IMR-90 (cell line): ENCODE data around the gene SERPINA3. TPM values are rescaled to one million over a fixed set of nuclear protein-coding genes. Genes with fewer than 3 reads are reported as not detected.

ENCODE experiments used
- ATAC-seq: fragments of 200-7000 bp; cut with Tn5 transposase; 2 replicates; pipeline ENCODE4 v1.9.1; 2020; ENCODE audit warnings: low read depth, mild to moderate bottlenecking, moderate library complexity
- BruUV-seq: library from RNA; stranded (reverse); fragments of 400-500 nt; replicated peaks from 2 replicates; lab custom pipeline; 2021; lab: Mats Ljungman, UMichigan
- CTCF ChIA-PET: fragments of 300-600 bp; formaldehyde crosslinking; extraction: SDS; loops from one replicate; lab custom pipeline; 2021; ENCODE audit warnings: antibody characterized with exemption; lab: Yijun Ruan, JAX
- POLR2A ChIA-PET: fragments of 300-600 bp; sonication (Branson Sonifier 250); formaldehyde crosslinking; loops from one replicate; lab custom pipeline; 2022; ENCODE audit warnings: antibody characterized with exemption; ENCODE audit not compliant: unreplicated experiment; lab: Charles Lee
- DNase-seq: peaks from one replicate; pipeline ENCODE4 v3.0.0; 2013
- H2AFZ ChIP-seq: replicated peaks from 2 replicates; pipeline ENCODE3; 2013; ENCODE audit warnings: low read length, mild to moderate bottlenecking; ENCODE audit not compliant: poor library complexity
- H2AK5ac ChIP-seq: 2 replicates; pipeline ENCODE4 v1.6.1; 2013; ENCODE audit warnings: low read depth, low read length, inconsistent platforms
- H2AK9ac ChIP-seq: replicated peaks from 2 replicates; pipeline ENCODE3; 2013; ENCODE audit warnings: mild to moderate bottlenecking, low read depth, low read length, moderate library complexity; ENCODE audit not compliant: poor library complexity
- H2BK120ac ChIP-seq: 2 replicates; pipeline ENCODE4 v1.6.1; 2013; ENCODE audit warnings: low read depth, low read length, inconsistent platforms
- H2BK15ac ChIP-seq: 3 replicates; pipeline ENCODE4 v1.6.1; 2013; ENCODE audit warnings: low read depth, low read length, inconsistent platforms
- H2BK20ac ChIP-seq: 2 replicates; pipeline ENCODE4 v1.6.1; 2013; ENCODE audit warnings: low read depth, mild to moderate bottlenecking, inconsistent platforms, low read length, moderate library complexity
- H2BK5ac ChIP-seq: 2 replicates; pipeline ENCODE4 v1.6.1; 2013; ENCODE audit warnings: mild to moderate bottlenecking, low read depth, low read length, inconsistent platforms; ENCODE audit not compliant: poor library complexity, severe bottlenecking
- H3K14ac ChIP-seq: replicated peaks from 2 replicates; pipeline ENCODE4 v1.6.1; 2013; ENCODE audit warnings: low read depth, low read length, inconsistent platforms
- H3K18ac ChIP-seq: 2 replicates; pipeline ENCODE4 v1.6.1; 2013; ENCODE audit warnings: low read depth, low read length, control low read depth
- H3K23ac ChIP-seq: 2 replicates; pipeline ENCODE4 v1.6.1; 2013; ENCODE audit warnings: low read depth, low read length, inconsistent platforms
- H3K27ac ChIP-seq: 2 replicates; pipeline ENCODE4 v1.5.1; 2013; ENCODE audit warnings: mild to moderate bottlenecking, control low read depth, low read length; ENCODE audit not compliant: insufficient read depth
- H3K27me3 ChIP-seq: 2 replicates; pipeline ENCODE4 v1.6.1; 2013; ENCODE audit warnings: low read length; ENCODE audit not compliant: control insufficient read depth, insufficient read depth
- H3K36me3 ChIP-seq: 2 replicates; pipeline ENCODE4 v1.6.1; 2013; ENCODE audit warnings: low read length, mixed read lengths; ENCODE audit not compliant: control insufficient read depth, insufficient read depth
- H3K4ac ChIP-seq: 2 replicates; pipeline ENCODE4 v1.6.1; 2013; ENCODE audit warnings: low read depth, low read length, inconsistent platforms
- H3K4me1 ChIP-seq: 2 replicates; pipeline ENCODE4 v1.6.1; 2013; ENCODE audit warnings: low read length, mixed read lengths; ENCODE audit not compliant: control insufficient read depth, insufficient read depth
- H3K4me2 ChIP-seq: 2 replicates; pipeline ENCODE4 v1.6.1; 2013; ENCODE audit warnings: low read depth, mild to moderate bottlenecking, control low read depth, low read length, moderate library complexity
- H3K4me3 ChIP-seq: 2 replicates; pipeline ENCODE4 v1.5.1; 2013; ENCODE audit warnings: low read depth, mild to moderate bottlenecking, control low read depth, low read length, moderate library complexity; ENCODE audit not compliant: insufficient read depth
- H3K56ac ChIP-seq: 2 replicates; pipeline ENCODE4 v1.6.1; 2013; ENCODE audit warnings: low read length, inconsistent platforms; ENCODE audit not compliant: insufficient read depth; ENCODE audit errors: extremely low read depth
- H3K79me1 ChIP-seq, 2 experiments: 2 replicates each; pipeline ENCODE4 v1.6.1; 2013; ENCODE audit warnings: low read length in 2 of 2, inconsistent platforms in 1 of 2, low read depth in 1 of 2
- H3K9ac ChIP-seq: 2 replicates; pipeline ENCODE4 v1.6.1; 2013; ENCODE audit warnings: low read depth, low read length, control low read depth
- H3K9me1 ChIP-seq: 2 replicates; pipeline ENCODE4 v1.6.1; 2013; ENCODE audit warnings: low read length, inconsistent platforms; ENCODE audit not compliant: insufficient read depth
- H3K9me3 ChIP-seq: 2 replicates; pipeline ENCODE4 v1.6.1; 2013; ENCODE audit warnings: low read length; ENCODE audit not compliant: control insufficient read depth, insufficient read depth
- H4K20me1 ChIP-seq: 2 replicates; pipeline ENCODE4 v1.6.1; 2013; ENCODE audit warnings: low read length, inconsistent platforms; ENCODE audit not compliant: insufficient read depth
- H4K5ac ChIP-seq: 2 replicates; pipeline ENCODE4 v1.6.1; 2013; ENCODE audit warnings: mild to moderate bottlenecking, low read depth, low read length, control low read depth
- H4K8ac ChIP-seq, 2 experiments: 2 replicates each; pipeline ENCODE4 v1.6.1; 2013; ENCODE audit warnings: low read depth in 2 of 2, low read length in 2 of 2, control low read depth in 1 of 2, inconsistent platforms in 1 of 2
- H4K91ac ChIP-seq: 2 replicates; pipeline ENCODE4 v1.6.1; 2013; ENCODE audit warnings: low read depth, low read length, inconsistent platforms; ENCODE audit not compliant: insufficient read depth
- BHLHE40 ChIP-seq: fragments of 150-350 bp; IDR thresholded peaks from 2 replicates; pipeline ENCODE4 v1.6.1; 2016; ENCODE audit warnings: mild to moderate bottlenecking, low read depth, low read length
- CEBPB ChIP-seq: IDR thresholded peaks from 2 replicates; pipeline ENCODE4 v1.6.1; 2012; ENCODE audit warnings: low read depth, low read length, improper control_type of control experiment
- CHD1 ChIP-seq: IDR thresholded peaks from 2 replicates; pipeline ENCODE4 v1.6.1; 2012; ENCODE audit warnings: low read depth, low read length, improper control_type of control experiment
- CTCF ChIP-seq: conservative IDR thresholded peaks from 2 replicates; pipeline ENCODE4 v1.5.1; 2012; ENCODE audit warnings: mild to moderate bottlenecking, low read depth, low read length, improper control_type of control experiment
- ELK1 ChIP-seq: fragments of 150-350 bp; IDR thresholded peaks from 2 replicates; pipeline ENCODE4 v1.6.1; 2016; ENCODE audit warnings: low read depth, mild to moderate bottlenecking, low read length, moderate library complexity, borderline replicate concordance
- FOS ChIP-seq: fragments of 150-350 bp; IDR thresholded peaks from 2 replicates; pipeline ENCODE4 v1.6.1; 2016; ENCODE audit warnings: low read depth, low read length
- MAFK ChIP-seq: IDR thresholded peaks from 2 replicates; pipeline ENCODE4 v1.6.1; 2012; ENCODE audit warnings: low read depth, low read length, improper control_type of control experiment
- MAZ ChIP-seq: IDR thresholded peaks from 2 replicates; pipeline ENCODE4 v1.6.1; 2012; ENCODE audit warnings: low read depth, mild to moderate bottlenecking, low read length, improper control_type of control experiment, moderate library complexity, borderline replicate concordance
- MXI1 ChIP-seq: IDR thresholded peaks from 2 replicates; pipeline ENCODE4 v1.6.1; 2012; ENCODE audit warnings: low read depth, mild to moderate bottlenecking, low read length, moderate library complexity, borderline replicate concordance
- NFE2L2 ChIP-seq: fragments of 150-350 bp; IDR thresholded peaks from 2 replicates; pipeline ENCODE4 v1.6.1; 2016; ENCODE audit warnings: low read depth, mild to moderate bottlenecking, low read length
- POLR2A ChIP-seq: IDR thresholded peaks from 2 replicates; pipeline ENCODE4 v1.6.1; 2012; ENCODE audit warnings: mild to moderate bottlenecking, low read depth, low read length
- RAD21 ChIP-seq: IDR thresholded peaks from 2 replicates; pipeline ENCODE4 v1.6.1; 2012; ENCODE audit warnings: low read length, improper control_type of control experiment
- RCOR1 ChIP-seq: IDR thresholded peaks from 2 replicates; pipeline ENCODE4 v1.6.1; 2012; ENCODE audit warnings: mild to moderate bottlenecking, low read length, improper control_type of control experiment; ENCODE audit not compliant: insufficient replicate concordance
- RFX5 ChIP-seq: IDR thresholded peaks from 2 replicates; pipeline ENCODE4 v1.8.0; 2012; ENCODE audit warnings: low read depth, mild to moderate bottlenecking, low read length, moderate library complexity
- SMC3 ChIP-seq: fragments of 150-350 bp; IDR thresholded peaks from 2 replicates; pipeline ENCODE4 v1.6.1; 2016; ENCODE audit warnings: low read depth, mild to moderate bottlenecking, antibody characterized with exemption, low read length, moderate library complexity
- USF2 ChIP-seq: fragments of 150-350 bp; IDR thresholded peaks from 2 replicates; pipeline ENCODE4 v1.6.1; 2017; ENCODE audit warnings: mild to moderate bottlenecking, antibody characterized with exemption, low read length, low read depth
- WGBS, 2 experiments: methylation state at CpG; one replicate each; pipeline versions ENCODE4 v1.1.5 to v1.1.7; 2013; ENCODE audit warnings: missing lambda C conversion rate in 2 of 2; ENCODE audit not compliant: insufficient read length in 1 of 2; ENCODE audit errors: extremely low coverage in 2 of 2; 5-methylcytosine and 5-hydroxymethylcytosine counted together
- dilution Hi-C: fragments of 300-500 bp; cut with HindIII; formaldehyde crosslinking; loops from one replicate; pipeline ENCODE4 v1.14.3; 2018; ENCODE audit warnings: low sequenced_read_pairs; ENCODE audit not compliant: unreplicated experiment
- in situ Hi-C: fragments of 300-500 bp; cut with MboI; formaldehyde crosslinking; loops from 3 replicates; pipeline ENCODE4 v1.14.3; 2019; ENCODE audit warnings: low sequenced_read_pairs, inconsistent platforms, mixed read lengths
- intact Hi-C: fragments of 100-400 bp; cut with micrococcal nuclease; formaldehyde crosslinking; loops from 2 replicates; pipeline ENCODE4 v1.10.0; 2022
- polyA plus RNA-seq, 3 experiments: library from polyadenylated mRNA; depleted of rRNA; stranded (reverse); fragments of >200 nt; gene quantifications; 2 replicates each; pipeline ENCODE4 v1.2.3, GENCODE V29; 2012; ENCODE audit warnings: low replicate concordance in 1 of 3
- total RNA-seq: library from RNA; depleted of rRNA; stranded (reverse); fragments of >200 nt; gene quantifications from 2 replicates; pipeline ENCODE4 v1.2.3, GENCODE V29; 2012

Gene SERPINA3
- total and polyA plus RNA-seq, 2 of the 4 experiments (the other 2 are of a cell fraction) = 0.36 to 0.48 TPM

GRCh38 chr14:94574336-94574735 lies 37.9 kb upstream of the SERPINA3 start:
- no peak overlapping the region for H2BK15ac ChIP-seq
- no peak overlapping the region for H3K4ac ChIP-seq
- 67% methylated on average over 1 of the region's 3 CpGs; no CpG with 5 or more reads in 1 of the 2 experiments for WGBS, 2 experiments
- H2BK20ac ChIP-seq = no peak overlapping the region
- no peak overlapping the region for H2AK5ac ChIP-seq
- H3K23ac ChIP-seq = no peak overlapping the region
- dilution Hi-C loops = no loop called here
- no peak overlapping the region for H3K18ac ChIP-seq
- no peak overlapping the region for H4K5ac ChIP-seq
- no peak overlapping the region for H3K9ac ChIP-seq
- H4K8ac ChIP-seq = no peak overlapping the region
- no peak for TF ChIP-seq MAFK
- no peak for TF ChIP-seq BHLHE40
- no peak for TF ChIP-seq CTCF
- no peak for TF ChIP-seq USF2
- no peak for TF ChIP-seq POLR2A
- TF ChIP-seq RFX5 = no peak
- no peak for TF ChIP-seq RAD21
- TF ChIP-seq RCOR1 = no peak
- no peak for TF ChIP-seq ELK1
- no peak for TF ChIP-seq CEBPB
- TF ChIP-seq MXI1 = no peak
- no peak for TF ChIP-seq FOS
- no peak for TF ChIP-seq MAZ
- TF ChIP-seq NFE2L2 = no peak
- no peak for TF ChIP-seq SMC3
- TF ChIP-seq CHD1 = no peak
- no peak overlapping the region for H3K4me3 ChIP-seq
- intact Hi-C loops = no loop called here
- no peak overlapping the region for H2BK5ac ChIP-seq
- H3K27ac ChIP-seq = no peak overlapping the region
- H2AK9ac ChIP-seq = no peak overlapping the region
- H3K56ac ChIP-seq = no peak overlapping the region
- no peaks in the 10 kb centered on the region for H3K36me3 ChIP-seq
- no peak for ATAC-seq
- no peak overlapping the region for H4K91ac ChIP-seq
- no peaks in the 10 kb centered on the region for H3K79me1 ChIP-seq
- ChIA-PET POLR2A (no interaction called here), CTCF (no interaction called here)
- no peaks in the 10 kb centered on the region; the same call in 1 of the 2 replicates for H3K9me3 ChIP-seq
- no peaks in the 10 kb centered on the region for H3K4me1 ChIP-seq
- H3K9me1 ChIP-seq = no peaks in the 10 kb centered on the region
- in situ Hi-C loops = no loop called here
- BruUV-seq = no TSS peak
- no peaks in the 10 kb centered on the region; the same call in 1 of the 2 replicates for H3K27me3 ChIP-seq
- no peak overlapping the region for H3K4me2 ChIP-seq
- no peak for DNase-seq
- no peaks in the 10 kb centered on the region for H4K20me1 ChIP-seq
- H2BK120ac ChIP-seq = no peak overlapping the region
- no peak overlapping the region for H2AFZ ChIP-seq
- H3K14ac ChIP-seq = no peak overlapping the region
